ENCODE results near the gene POLE. TPM values are rescaled to one million over a fixed set of nuclear protein-coding genes. Genes with fewer than 3 reads are reported as not detected.

The POLE gene
- total and polyA plus RNA-seq, 9 of the 15 experiments (the other 6 are each of a cell fraction or from before 2014, with no cell fraction given), result 2.4 to 154 (median 49.6) TPM

- BruUV-seq (replicated peaks), result no TSS peak
- H3K36me3 ChIP-seq (ENCODE audit: control insufficient read depth, insufficient read depth, low read length), result peaks cover 90% of the 10 kb centered on the region
- no peak overlapping the region for H3K9ac ChIP-seq (ENCODE audit: insufficient read depth in 1 of 2, low read depth in 2 of 2, low read length in 2 of 2)
- ChIA-PET POLR2A (interaction anchor here (0.6 kb wide), 2 partner anchors 27 to 181 kb away, joined by 3 read pairs; no protein-coding TSS in a partner anchor), CTCF (ENCODE audit: low intra/inter-chr PET ratio) (no interaction called here)
- DNase-seq (ENCODE audit: extremely low read depth in 1 of 4, low spot score in 3 of 4), result no peak
- WGBS (ENCODE audit: insufficient coverage, low coverage, missing lambda C conversion rate), result 98% methylated on average over 20 of the region's 28 CpGs
- no peak for FAIRE-seq
- peaks cover 0 to 6% of the 10 kb centered on the region in 2 experiments; a peak in 2 of 5 replicates for H3K4me1 ChIP-seq (replicated peaks in 1 of 2; ENCODE audit: control insufficient read depth in 2 of 2, insufficient read depth in 2 of 2, low read length in 2 of 2)
- ATAC-seq, result no peak
- peaks cover 10% of the 10 kb centered on the region; the same call in 1 of the 2 replicates for H4K20me1 ChIP-seq (replicated peaks; ENCODE audit: control insufficient read depth, insufficient read depth, low read length)
- no peaks in the 10 kb centered on the region for H3K9me1 ChIP-seq (ENCODE audit: control insufficient read depth, insufficient read depth, low read length)
- H3K4me2 ChIP-seq (ENCODE audit: insufficient read depth, low read length), result no peak overlapping the region
- intact Hi-C loops (cut with micrococcal nuclease) (no loop called here), in situ Hi-C loops (cut with MboI) (no loop called here)
- no peaks in the 10 kb centered on the region for H3K27me3 ChIP-seq (ENCODE audit: control insufficient read depth in 2 of 2, insufficient read depth in 2 of 2, low read length in 2 of 2)
- H3K9me3 ChIP-seq (replicated peaks; ENCODE audit: control insufficient read depth, insufficient read depth, low read depth, low read length), result no peaks in the 10 kb centered on the region
- H3K79me2 ChIP-seq (ENCODE audit: control insufficient read depth, insufficient read depth, low read length), result no peaks in the 10 kb centered on the region; the same call in 2 of the 3 replicates
- H3K4me3 ChIP-seq, result no peak overlapping the region
- H3K27ac ChIP-seq (ENCODE audit: extremely low read depth, low read depth, low read length), result no peak overlapping the region
- H2AFZ ChIP-seq (ENCODE audit: low read depth, low read length), result no peak overlapping the region
- no peak for TF ChIP-seq KLF6 (CRISPR knock-in tag; IDR thresholded peaks at IDR 0.05; ENCODE audit: borderline replicate concordance)
- peak; percentile 52 for TF ChIP-seq POLR2G (IDR thresholded peaks at IDR 0.05; ENCODE audit: low read depth, low read length)
- TF ChIP-seq POLR2AphosphoS5 (IDR thresholded peaks at IDR 0.05; ENCODE audit: control insufficient read depth, insufficient read depth, low read depth, low read length), result peak; percentile 5; the same call in 1 of the 2 replicates
- TF ChIP-seq HOXB6 (CRISPR knock-in tag; IDR thresholded peaks at IDR 0.05; ENCODE audit: borderline replicate concordance), result no peak
- TF ChIP-seq SMAD3 (CRISPR knock-in tag; conservative IDR thresholded peaks at IDR 0.05), result no peak
- TF ChIP-seq NR4A1 (CRISPR knock-in tag; IDR thresholded peaks at IDR 0.05), result no peak
- TF ChIP-seq NR4A1 (tag; IDR thresholded peaks at IDR 0.05), result no peak
Measured at GRCh38 chr12:132641811-132642650, 45.1 kb downstream of the POLE start.
